Glutamatergic neuron (in vitro differentiated cells): ENCODE results near the gene COPZ1. TPM values are rescaled to one million over a fixed set of nuclear protein-coding genes. Genes with fewer than 3 reads are reported as not detected.
A peak's percentile ranks its signal among the peaks of the same experiment; 100 is the strongest.

ENCODE experiments used
- DNase-seq: peaks from one replicate; pipeline ENCODE4 v3.0.0; 2022
- H3K27ac Mint-ChIP-seq: one replicate; pipeline ENCODE4 v1.8.0; 2020; ENCODE audit warnings: mild to moderate bottlenecking, mixed read lengths, inconsistent platforms; ENCODE audit not compliant: unreplicated experiment
- H3K27me3 Mint-ChIP-seq: one replicate; pipeline ENCODE4 v1.8.0; 2020; ENCODE audit warnings: mild to moderate bottlenecking, moderate library complexity, mixed read lengths, inconsistent platforms; ENCODE audit not compliant: unreplicated experiment
- H3K36me3 Mint-ChIP-seq: one replicate; pipeline ENCODE4 v1.8.0; 2020; ENCODE audit warnings: mild to moderate bottlenecking, mixed read lengths, inconsistent platforms; ENCODE audit not compliant: unreplicated experiment
- H3K4me1 Mint-ChIP-seq: one replicate; pipeline ENCODE4 v1.8.0; 2020; ENCODE audit warnings: mild to moderate bottlenecking, low read depth, mixed read lengths, inconsistent platforms; ENCODE audit not compliant: unreplicated experiment
- H3K4me3 Mint-ChIP-seq: one replicate; pipeline ENCODE4 v1.8.0; 2020; ENCODE audit warnings: mild to moderate bottlenecking, mixed read lengths, inconsistent platforms; ENCODE audit not compliant: unreplicated experiment
- H3K9me3 Mint-ChIP-seq: one replicate; pipeline ENCODE4 v1.8.0; 2020; ENCODE audit warnings: mild to moderate bottlenecking, moderate library complexity, mixed read lengths, inconsistent platforms; ENCODE audit not compliant: unreplicated experiment
- CTCF ChIP-seq: fragments of 200-600 bp; sonication (generic); IDR thresholded peaks from one replicate; pipeline ENCODE4 v1.5.0; 2021; ENCODE audit not compliant: partially characterized antibody, unreplicated experiment
- total RNA-seq: library from RNA; stranded (reverse); fragmentation: NEBNext Ultra II Directional; extraction: Animal tissue kit (Norgen Biotek cat#: 25700); gene quantifications from one replicate; pipeline ENCODE4 v1.2.1, GENCODE V29; 2021; ENCODE audit not compliant: unreplicated experiment

Gene COPZ1
- total RNA-seq, 1 donor from 2014 or later, result 88.6 TPM

GRCh38 chr12:54285150-54286041 is 39.5 kb upstream of the COPZ1 start:
- peak; percentile 40 for TF ChIP-seq CTCF
- Mint-ChIP-seq H3K4me1 (peaks cover 45% of the 10 kb centered on the region), H3K27ac (peak overlapping the region; percentile 66), H3K9me3 (peaks cover 3% of the 10 kb centered on the region), H3K36me3 (peaks cover 4% of the 10 kb centered on the region), H3K27me3 (peaks cover 6% of the 10 kb centered on the region), H3K4me3 (no peak overlapping the region)
- no peak for DNase-seq

- no peak for TF ChIP-seq CTCF
- DNase-seq, result no peak
- Mint-ChIP-seq H3K27ac (peak overlapping the region; percentile 83), H3K4me1 (peaks cover 45% of the 10 kb centered on the region), H3K9me3 (peaks cover 3% of the 10 kb centered on the region), H3K27me3 (peaks cover 6% of the 10 kb centered on the region), H3K36me3 (peaks cover 4% of the 10 kb centered on the region), H3K4me3 (peak overlapping the region; percentile 71)
Observed at GRCh38 chr12:54286042-54287030, 38.6 kb upstream of the COPZ1 start.

GRCh38 chr12:54287261-54288157 is 37.4 kb upstream of the COPZ1 start:
- Mint-ChIP-seq H3K4me3 (peak overlapping the region; percentile 71), H3K9me3 (peaks cover 3% of the 10 kb centered on the region), H3K27ac (peak overlapping the region; percentile 83), H3K36me3 (peaks cover 4% of the 10 kb centered on the region), H3K27me3 (peaks cover 5% of the 10 kb centered on the region), H3K4me1 (peaks cover 41% of the 10 kb centered on the region)
- TF ChIP-seq CTCF, result peak; percentile 2
- no peak for DNase-seq

GRCh38 chr12:54292083-54292930 is 32.6 kb upstream of the COPZ1 start:
- Mint-ChIP-seq H3K36me3 (peaks cover 1% of the 10 kb centered on the region), H3K27ac (no peak overlapping the region), H3K4me3 (no peak overlapping the region), H3K27me3 (no peaks in the 10 kb centered on the region), H3K9me3 (peaks cover 5% of the 10 kb centered on the region), H3K4me1 (peaks cover 3% of the 10 kb centered on the region)
- no peak for DNase-seq
- TF ChIP-seq CTCF, result no peak
